HUES64 (cell line): ENCODE results near the gene ACTG1.

Experiments used
- H3K27ac ChIP-seq: 2 replicates; pipeline ENCODE4 v1.7.0; 2013; ENCODE audit warnings: low read depth, low read length, inconsistent platforms
- H3K27me3 ChIP-seq: 2 replicates; pipeline ENCODE4 v1.6.1; 2013; ENCODE audit warnings: mild to moderate bottlenecking, low read length; ENCODE audit not compliant: insufficient read depth
- H3K36me3 ChIP-seq: 2 replicates; pipeline ENCODE4 v1.6.1; 2013; ENCODE audit warnings: mild to moderate bottlenecking, low read length; ENCODE audit not compliant: insufficient read depth
- H3K4me1 ChIP-seq: 2 replicates; pipeline ENCODE4 v1.6.1; 2013; ENCODE audit warnings: mild to moderate bottlenecking, low read length, moderate library complexity; ENCODE audit not compliant: insufficient read depth
- H3K4me3 ChIP-seq: 2 replicates; pipeline ENCODE4 v1.5.1; 2013; ENCODE audit warnings: mild to moderate bottlenecking, low read length, moderate library complexity
- H3K9ac ChIP-seq: 2 replicates; pipeline ENCODE4 v1.6.1; 2013; ENCODE audit warnings: mild to moderate bottlenecking, low read depth, low read length
- H3K9me3 ChIP-seq: 2 replicates; pipeline ENCODE4 v1.6.1; 2013; ENCODE audit warnings: low read depth, low read length; ENCODE audit not compliant: insufficient read depth
- WGBS: fragments of 150-250, 120-280 bp; methylation state at CpG from one replicate; pipeline ENCODE4 v1.1.7; 2013; ENCODE audit warnings: missing lambda C conversion rate; 5-methylcytosine and 5-hydroxymethylcytosine counted together

The ACTG1 gene

GRCh38 chr17:81473019-81473418, 39.6 kb downstream of the ACTG1 start:
- Histone ChIP-seq H3K9ac (no peak overlapping the region), H3K27me3 (no peaks in the 10 kb centered on the region), H3K4me1 (no peaks in the 10 kb centered on the region), H3K9me3 (no peaks in the 10 kb centered on the region), H3K27ac (no peak overlapping the region), H3K4me3 (no peak overlapping the region), H3K36me3 (no peaks in the 10 kb centered on the region)
- WGBS = 90% methylated on average over 8 of the region's 8 CpGs

- Histone ChIP-seq H3K4me1 (no peaks in the 10 kb centered on the region), H3K27me3 (no peaks in the 10 kb centered on the region), H3K9ac (no peak overlapping the region), H3K27ac (no peak overlapping the region), H3K36me3 (no peaks in the 10 kb centered on the region), H3K4me3 (no peak overlapping the region), H3K9me3 (no peaks in the 10 kb centered on the region)
- 91% methylated on average over 28 of the region's 28 CpGs for WGBS
These were observed 40.7 kb downstream of the ACTG1 start for GRCh38 chr17:81471818-81472456.

GRCh38 chr17:81470944-81471817, 41.4 kb downstream of the ACTG1 start:
- WGBS = 86% methylated on average over 14 of the region's 14 CpGs
- H3K4me3 ChIP-seq = no peak overlapping the region
- no peak overlapping the region for H3K27ac ChIP-seq

GRCh38 chr17:81470270-81470943, 42.2 kb downstream of the ACTG1 start:
- Histone ChIP-seq H3K36me3 (no peaks in the 10 kb centered on the region), H3K4me1 (no peaks in the 10 kb centered on the region), H3K9me3 (no peaks in the 10 kb centered on the region), H3K27me3 (no peaks in the 10 kb centered on the region), H3K9ac (no peak overlapping the region), H3K4me3 (no peak overlapping the region), H3K27ac (no peak overlapping the region)
- 92% methylated on average over 9 of the region's 9 CpGs for WGBS

More at GRCh38 chr17:81470944-81471817, 41.4 kb downstream of the ACTG1 start:
- H3K36me3 ChIP-seq = no peaks in the 10 kb centered on the region
- H3K9me3 ChIP-seq = no peaks in the 10 kb centered on the region
- no peak overlapping the region for H3K9ac ChIP-seq
- no peaks in the 10 kb centered on the region for H3K27me3 ChIP-seq
- H3K4me1 ChIP-seq = no peaks in the 10 kb centered on the region

- Histone ChIP-seq H3K9ac (no peak overlapping the region), H3K36me3 (no peaks in the 10 kb centered on the region), H3K27me3 (no peaks in the 10 kb centered on the region), H3K4me3 (no peak overlapping the region), H3K9me3 (no peaks in the 10 kb centered on the region), H3K4me1 (no peaks in the 10 kb centered on the region), H3K27ac (no peak overlapping the region)
- 89% methylated on average over 13 of the region's 13 CpGs for WGBS
These were observed 43.3 kb downstream of the ACTG1 start for GRCh38 chr17:81469266-81469665.

- Histone ChIP-seq H3K4me3 (no peak overlapping the region), H3K27ac (no peak overlapping the region), H3K4me1 (no peaks in the 10 kb centered on the region), H3K9me3 (no peaks in the 10 kb centered on the region), H3K9ac (no peak overlapping the region), H3K36me3 (no peaks in the 10 kb centered on the region), H3K27me3 (no peaks in the 10 kb centered on the region)
- WGBS = 97% methylated on average over 18 of the region's 18 CpGs
These were observed 43.9 kb downstream of the ACTG1 start for GRCh38 chr17:81468770-81469121.

GRCh38 chr17:81468111-81468769, 44.4 kb downstream of the ACTG1 start:
- Histone ChIP-seq H3K27ac (no peak overlapping the region), H3K36me3 (no peaks in the 10 kb centered on the region), H3K4me1 (no peaks in the 10 kb centered on the region), H3K27me3 (no peaks in the 10 kb centered on the region), H3K9ac (no peak overlapping the region), H3K4me3 (no peak overlapping the region), H3K9me3 (no peaks in the 10 kb centered on the region)
- WGBS = 88% methylated on average over 18 of the region's 18 CpGs

GRCh38 chr17:81466564-81467472, 45.8 kb downstream of the ACTG1 start:
- H3K36me3 ChIP-seq = no peaks in the 10 kb centered on the region
- no peaks in the 10 kb centered on the region for H3K9me3 ChIP-seq
- H3K9ac ChIP-seq = no peak overlapping the region
- H3K27me3 ChIP-seq = no peaks in the 10 kb centered on the region
- no peak overlapping the region for H3K4me3 ChIP-seq
- 88% methylated on average over 33 of the region's 33 CpGs for WGBS
- no peaks in the 10 kb centered on the region for H3K4me1 ChIP-seq
- H3K27ac ChIP-seq = no peak overlapping the region

- 91% methylated on average over 10 of the region's 17 CpGs for WGBS
- no peak overlapping the region for H3K9ac ChIP-seq
- H3K4me1 ChIP-seq = no peaks in the 10 kb centered on the region
- no peak overlapping the region for H3K4me3 ChIP-seq
- H3K27me3 ChIP-seq = no peaks in the 10 kb centered on the region
- H3K36me3 ChIP-seq = no peaks in the 10 kb centered on the region
- H3K9me3 ChIP-seq = no peaks in the 10 kb centered on the region
- H3K27ac ChIP-seq = no peak overlapping the region
These were observed 46.7 kb downstream of the ACTG1 start for GRCh38 chr17:81465910-81466309.

GRCh38 chr17:81464586-81464985, 48.0 kb downstream of the ACTG1 start:
- Histone ChIP-seq H3K36me3 (no peaks in the 10 kb centered on the region), H3K9me3 (no peaks in the 10 kb centered on the region), H3K9ac (no peak overlapping the region), H3K4me1 (no peaks in the 10 kb centered on the region), H3K27me3 (no peaks in the 10 kb centered on the region), H3K4me3 (no peak overlapping the region), H3K27ac (no peak overlapping the region)
- 90% methylated on average over 9 of the region's 9 CpGs for WGBS
